Measurements from ENCODE around the gene XYLT1. TPM values are rescaled to one million over a fixed set of nuclear protein-coding genes. Genes with fewer than 3 reads are reported as not detected.
"Not testable (repeated sequence)": the region's sequence is repeated elsewhere in the genome, so short reads cannot be mapped to it uniquely, and the experiment has no call there.

The XYLT1 gene, protein sequence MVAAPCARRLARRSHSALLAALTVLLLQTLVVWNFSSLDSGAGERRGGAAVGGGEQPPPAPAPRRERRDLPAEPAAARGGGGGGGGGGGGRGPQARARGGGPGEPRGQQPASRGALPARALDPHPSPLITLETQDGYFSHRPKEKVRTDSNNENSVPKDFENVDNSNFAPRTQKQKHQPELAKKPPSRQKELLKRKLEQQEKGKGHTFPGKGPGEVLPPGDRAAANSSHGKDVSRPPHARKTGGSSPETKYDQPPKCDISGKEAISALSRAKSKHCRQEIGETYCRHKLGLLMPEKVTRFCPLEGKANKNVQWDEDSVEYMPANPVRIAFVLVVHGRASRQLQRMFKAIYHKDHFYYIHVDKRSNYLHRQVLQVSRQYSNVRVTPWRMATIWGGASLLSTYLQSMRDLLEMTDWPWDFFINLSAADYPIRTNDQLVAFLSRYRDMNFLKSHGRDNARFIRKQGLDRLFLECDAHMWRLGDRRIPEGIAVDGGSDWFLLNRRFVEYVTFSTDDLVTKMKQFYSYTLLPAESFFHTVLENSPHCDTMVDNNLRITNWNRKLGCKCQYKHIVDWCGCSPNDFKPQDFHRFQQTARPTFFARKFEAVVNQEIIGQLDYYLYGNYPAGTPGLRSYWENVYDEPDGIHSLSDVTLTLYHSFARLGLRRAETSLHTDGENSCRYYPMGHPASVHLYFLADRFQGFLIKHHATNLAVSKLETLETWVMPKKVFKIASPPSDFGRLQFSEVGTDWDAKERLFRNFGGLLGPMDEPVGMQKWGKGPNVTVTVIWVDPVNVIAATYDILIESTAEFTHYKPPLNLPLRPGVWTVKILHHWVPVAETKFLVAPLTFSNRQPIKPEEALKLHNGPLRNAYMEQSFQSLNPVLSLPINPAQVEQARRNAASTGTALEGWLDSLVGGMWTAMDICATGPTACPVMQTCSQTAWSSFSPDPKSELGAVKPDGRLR
- 10 to 100 TPM in 1 of 2 donors, 1 to 10 TPM in 1; 4.6 to 12.9 TPM for total RNA-seq

DNA sequence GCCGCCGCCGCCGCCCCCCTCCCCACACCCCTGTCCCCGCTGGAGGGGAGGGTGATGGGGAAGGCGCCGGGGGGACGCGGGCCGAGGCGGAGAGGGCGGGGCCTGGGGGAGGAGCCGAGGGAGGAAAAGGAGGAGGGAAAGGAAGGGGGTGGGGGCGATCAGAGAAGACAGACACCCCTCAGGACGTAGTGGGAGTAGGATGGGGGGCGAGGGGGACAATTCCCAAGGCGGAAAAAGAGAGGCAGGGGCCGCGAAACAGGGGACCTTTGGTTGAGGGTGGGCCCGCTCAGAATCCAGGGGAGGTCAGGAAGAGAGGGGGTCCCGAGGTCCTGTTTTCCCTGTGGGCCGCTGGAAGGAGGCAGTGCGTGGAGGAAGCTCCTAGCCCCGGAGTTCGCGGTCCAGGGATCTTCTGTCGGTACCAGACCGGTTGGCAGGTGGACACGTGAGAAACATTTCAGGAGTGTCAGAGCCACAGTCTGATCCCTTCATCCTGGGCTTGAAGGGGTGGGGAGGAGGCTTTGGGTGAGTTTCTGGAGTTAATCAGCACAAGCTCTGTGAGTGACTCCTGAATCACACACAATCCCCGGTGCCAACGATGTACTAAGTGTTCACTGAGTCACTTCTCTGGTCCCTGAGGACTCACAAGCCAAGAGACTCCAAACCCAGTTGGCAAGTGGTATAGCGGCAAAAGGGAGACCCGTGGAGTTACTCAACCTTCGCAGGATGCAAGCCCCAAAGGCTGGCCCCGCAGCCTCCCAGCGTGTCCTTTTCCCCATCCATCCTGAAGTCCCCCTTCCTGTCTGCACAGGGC is at the start of gene XYLT1:
Gene XYLT1, minus strand, starts transcription at position 53 of the 811 bp plus-strand sequence. CDS start 164 bp downstream, outside the sequence.
- Mint-ChIP-seq H3K27ac (peak within 1 kb of the TSS; percentile 87 to 93), H3K9me3 (no peaks in the 10 kb centered on the region), H3K36me3 (peaks cover 8 to 11% of the 10 kb centered on the region in 2 donors)
- ATAC-seq: peak; percentile 42 to 81
- peak in 1 of 2 donors; percentile 43 for DNase-seq (ENCODE audit: low spot score in 2 of 2)

DNA sequence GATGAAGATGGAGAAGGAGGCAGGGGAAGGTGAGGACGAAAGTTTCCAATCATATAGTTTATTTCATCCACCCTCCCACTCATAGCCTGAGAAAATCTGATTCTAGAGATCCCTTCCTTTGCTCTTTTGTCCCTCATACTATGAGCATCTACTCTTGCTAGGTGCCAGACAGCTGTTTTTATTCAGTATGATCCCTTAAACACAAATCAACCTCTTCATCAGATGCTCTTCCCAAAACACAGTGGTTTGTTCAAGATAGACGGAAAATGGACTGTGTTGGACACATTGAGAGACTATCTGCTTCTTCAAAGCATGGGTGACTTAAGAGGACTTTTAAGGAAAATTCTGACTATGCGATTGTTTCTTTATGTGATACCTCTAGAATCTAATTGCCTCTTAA is 49.4 kb upstream of the XYLT1 start:
- ATAC-seq: no peak
- no peaks in the 10 kb centered on the region for H3K36me3 Mint-ChIP-seq
- no peak for DNase-seq (ENCODE audit: low spot score in 2 of 2)
- no peak overlapping the region for H3K27ac Mint-ChIP-seq
- H3K9me3 Mint-ChIP-seq: no peaks in the 10 kb centered on the region

DNA sequence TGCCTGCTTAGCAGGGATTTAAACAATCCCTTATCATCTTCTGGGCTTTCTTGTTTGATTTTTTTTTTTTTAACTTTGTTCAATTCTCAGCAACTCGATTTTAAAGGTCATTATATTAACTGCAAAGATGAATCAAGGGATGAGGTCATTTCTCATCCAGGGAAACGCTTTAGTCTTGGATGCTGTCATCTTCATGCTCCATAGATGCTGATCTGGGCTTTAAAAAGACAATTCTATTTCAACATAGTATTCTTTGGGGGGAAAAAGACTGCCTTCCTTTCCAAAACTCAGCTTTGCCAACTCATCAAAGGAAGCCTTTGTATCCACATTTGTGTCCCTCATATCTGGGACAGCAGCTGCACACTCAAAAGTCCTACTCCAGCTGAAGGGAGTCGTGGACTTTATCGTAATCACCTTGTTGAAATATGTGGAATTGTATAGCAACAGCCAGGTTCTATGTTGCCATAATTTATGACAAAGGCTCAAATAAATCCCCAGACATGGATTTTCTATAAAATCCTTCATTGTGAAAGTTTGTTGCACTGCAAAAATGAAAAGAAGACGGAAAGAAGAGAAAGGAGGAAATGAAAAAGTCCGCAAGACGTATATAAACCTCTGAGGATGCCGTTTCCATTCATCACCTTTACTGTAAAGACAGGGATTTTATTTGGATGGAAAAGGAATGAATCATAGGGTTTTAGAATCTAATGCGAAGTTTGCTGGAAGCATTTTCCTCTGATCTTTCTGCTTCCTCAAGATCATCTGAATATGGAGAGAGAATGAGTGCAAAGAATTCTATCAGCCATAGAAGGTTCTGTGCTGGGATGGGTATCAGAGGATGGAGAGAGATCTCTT is 48.6 kb upstream of the XYLT1 start:
- no peak for ATAC-seq
- Mint-ChIP-seq H3K36me3 (no peaks in the 10 kb centered on the region), H3K27ac (no peak overlapping the region), H3K9me3 (no peaks in the 10 kb centered on the region)
- no peak for DNase-seq (ENCODE audit: low spot score in 2 of 2)

DNA sequence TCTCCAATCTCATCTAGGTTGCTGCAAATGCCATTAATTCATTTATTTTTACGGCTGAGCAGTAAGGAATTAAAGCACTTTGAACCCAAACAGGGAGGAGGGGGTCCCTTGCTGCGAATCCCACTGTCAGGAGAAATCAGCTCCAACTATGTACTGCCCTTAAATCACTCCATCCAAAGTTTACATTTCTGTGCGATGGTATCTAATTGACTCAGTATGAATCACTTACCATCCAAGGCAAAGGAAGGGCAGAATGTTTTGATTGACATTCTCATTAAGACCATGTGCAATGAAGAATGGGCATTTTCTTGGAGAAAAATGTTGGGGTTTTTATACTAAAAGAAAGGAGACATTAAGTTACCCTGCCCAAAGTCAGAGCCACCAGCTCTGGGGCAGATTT is 47.7 kb upstream of the XYLT1 start:
- H3K27ac Mint-ChIP-seq: no peak overlapping the region
- H3K9me3 Mint-ChIP-seq: no peaks in the 10 kb centered on the region
- DNase-seq (ENCODE audit: low spot score in 2 of 2) (no peak), ATAC-seq (no peak)
- no peaks in the 10 kb centered on the region for H3K36me3 Mint-ChIP-seq

DNA sequence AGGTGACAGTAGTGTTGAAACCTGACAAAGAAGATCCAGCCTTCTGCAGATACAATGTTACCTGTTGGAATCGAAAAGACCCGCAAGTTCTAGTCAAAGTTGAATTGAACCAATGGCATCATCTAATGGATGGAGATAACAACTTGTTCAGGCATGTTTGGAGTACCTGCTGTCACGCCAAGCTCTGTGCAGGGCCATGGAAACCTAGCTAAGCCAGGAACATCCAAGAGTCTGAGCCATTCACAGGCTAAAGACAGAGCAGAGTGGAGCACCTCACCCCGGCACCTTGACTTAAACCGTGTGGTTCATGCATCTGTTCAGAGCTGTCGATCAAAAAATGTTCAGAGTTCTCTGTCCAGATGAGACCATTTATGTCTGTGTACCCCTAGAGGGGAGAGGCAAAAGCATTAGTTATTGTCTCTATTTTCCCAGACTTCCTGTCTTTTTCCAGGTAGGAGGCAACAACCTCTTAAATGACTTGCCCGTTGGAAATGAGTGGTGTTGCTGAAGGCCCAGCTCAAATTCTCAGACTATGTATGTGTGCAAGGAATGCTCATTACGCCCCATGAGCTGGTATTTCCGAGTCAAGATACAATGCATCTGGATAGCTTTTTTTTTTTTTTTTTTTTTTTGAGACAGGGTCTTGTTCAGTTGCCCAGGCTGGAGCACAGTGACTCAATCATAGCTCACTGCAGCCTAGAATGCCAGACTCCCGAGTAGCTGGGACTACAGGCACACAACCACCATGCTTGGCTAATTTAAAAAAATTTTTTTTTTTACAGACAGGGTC is 44.9 kb upstream of the XYLT1 start:
- DNase-seq (ENCODE audit: low spot score in 2 of 2) (no peak), ATAC-seq (no peak)
- H3K36me3 Mint-ChIP-seq: no peaks in the 10 kb centered on the region
- H3K9me3 Mint-ChIP-seq: no peaks in the 10 kb centered on the region
- no peak overlapping the region for H3K27ac Mint-ChIP-seq

DNA sequence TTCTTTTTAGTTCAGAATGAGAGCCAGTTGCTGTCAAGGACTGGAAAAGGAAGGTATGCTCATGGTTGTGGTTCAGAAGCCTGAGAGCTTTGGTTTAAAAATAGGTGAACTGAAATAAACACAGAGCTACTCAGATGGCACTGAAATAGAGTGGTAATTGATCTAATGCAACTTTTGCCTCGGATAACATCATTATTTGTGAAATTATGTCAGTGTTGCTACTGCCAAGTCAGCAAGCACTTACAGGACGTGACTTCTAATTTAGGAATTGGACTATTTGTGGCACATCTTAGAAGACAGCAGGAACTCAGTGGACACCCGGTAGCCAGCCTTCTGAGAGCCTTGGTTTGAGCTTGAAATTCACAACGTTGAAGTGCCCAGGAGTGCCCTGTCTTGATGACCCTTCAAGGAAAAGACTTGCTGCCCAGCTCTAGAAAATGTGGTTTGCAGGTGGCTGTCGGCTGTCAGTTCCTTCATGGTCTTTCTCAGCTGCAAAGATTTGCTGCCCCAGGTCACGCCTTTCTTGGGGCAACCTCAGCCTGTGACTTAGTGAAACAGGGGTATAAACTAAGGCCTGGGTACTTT is 42.0 kb upstream of the XYLT1 start:
- Mint-ChIP-seq H3K9me3 (peaks cover 3 to 4% of the 10 kb centered on the region in 2 donors), H3K27ac (no peak overlapping the region), H3K36me3 (peaks cover 0 to 5% of the 10 kb centered on the region in 2 donors)
- DNase-seq (ENCODE audit: low spot score in 2 of 2): no peak
- no peak for ATAC-seq

DNA sequence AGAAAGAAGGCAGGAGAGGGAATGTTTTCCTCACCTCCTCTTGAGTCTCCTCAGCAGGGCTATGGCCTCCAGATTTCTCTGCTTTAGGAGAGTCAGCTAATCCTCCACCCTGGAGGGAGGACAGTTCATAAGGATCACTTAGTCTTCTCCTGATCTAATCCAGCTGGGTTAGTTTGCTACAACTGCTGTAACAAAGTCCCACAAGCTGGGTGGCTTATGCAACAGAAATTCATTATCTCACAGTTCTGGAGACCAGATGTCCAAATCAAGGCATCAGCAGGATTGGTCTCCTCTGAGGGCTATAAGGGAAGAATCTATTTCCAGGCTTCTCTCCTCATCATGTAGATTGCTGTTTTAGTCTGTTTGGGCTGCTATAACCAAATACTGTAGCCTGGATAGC is 40.6 kb upstream of the XYLT1 start:
- DNase-seq (ENCODE audit: low spot score in 2 of 2) (no peak), ATAC-seq (no peak)
- H3K9me3 Mint-ChIP-seq: peaks cover 7 to 8% of the 10 kb centered on the region in 2 donors
- peaks cover 5 to 6% of the 10 kb centered on the region in 2 donors for H3K36me3 Mint-ChIP-seq
- H3K27ac Mint-ChIP-seq: no peak overlapping the region

DNA sequence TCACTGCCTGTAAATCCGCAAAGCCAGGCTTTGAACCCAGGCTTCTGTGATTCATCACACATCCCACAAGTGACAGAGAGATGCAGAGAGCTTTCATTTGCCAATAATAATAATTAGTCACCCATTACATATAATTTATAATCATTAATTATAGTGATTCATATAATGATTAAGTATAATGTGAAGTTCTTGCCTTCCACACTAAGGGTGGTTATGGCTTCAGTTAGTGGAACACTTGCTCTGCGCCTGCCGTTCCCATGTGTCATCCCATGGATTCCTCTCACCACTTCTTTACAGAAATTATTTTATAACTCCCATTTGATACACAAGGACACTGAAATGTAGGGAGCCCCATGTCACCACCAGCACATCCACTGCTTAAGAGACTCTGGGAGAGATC is 39.8 kb upstream of the XYLT1 start:
- H3K36me3 Mint-ChIP-seq: peaks cover 5 to 6% of the 10 kb centered on the region in 2 donors
- H3K27ac Mint-ChIP-seq: peak overlapping the region in 1 of 2 donors; percentile 26
- H3K9me3 Mint-ChIP-seq: peaks cover 7 to 8% of the 10 kb centered on the region in 2 donors
- no peak for ATAC-seq
- no peak for DNase-seq (ENCODE audit: low spot score in 2 of 2)

DNA sequence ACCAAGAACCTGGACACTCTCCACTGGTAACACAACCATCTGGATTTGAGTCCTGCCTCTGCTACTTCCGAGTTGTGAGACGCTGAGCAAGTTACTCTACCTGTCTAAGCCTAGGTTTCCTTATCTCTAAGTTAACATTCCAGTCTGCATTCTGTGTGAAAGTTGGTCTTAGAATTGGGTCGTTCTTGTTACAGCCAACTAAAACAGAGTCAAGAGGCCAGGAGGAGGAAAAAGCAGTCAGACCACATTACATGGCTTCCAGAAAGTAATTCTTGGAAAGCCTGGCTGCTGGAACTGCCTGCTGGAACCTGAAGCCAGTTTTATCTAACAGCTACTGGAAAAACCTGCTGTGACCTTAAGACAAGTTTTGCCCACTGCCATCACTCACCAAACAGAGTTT is 38.4 kb upstream of the XYLT1 start:
- ATAC-seq: no peak
- DNase-seq (ENCODE audit: low spot score in 2 of 2): no peak
- peaks cover 5 to 6% of the 10 kb centered on the region in 2 donors for H3K36me3 Mint-ChIP-seq
- H3K9me3 Mint-ChIP-seq: peaks cover 7 to 8% of the 10 kb centered on the region in 2 donors
- no peak overlapping the region for H3K27ac Mint-ChIP-seq

DNA sequence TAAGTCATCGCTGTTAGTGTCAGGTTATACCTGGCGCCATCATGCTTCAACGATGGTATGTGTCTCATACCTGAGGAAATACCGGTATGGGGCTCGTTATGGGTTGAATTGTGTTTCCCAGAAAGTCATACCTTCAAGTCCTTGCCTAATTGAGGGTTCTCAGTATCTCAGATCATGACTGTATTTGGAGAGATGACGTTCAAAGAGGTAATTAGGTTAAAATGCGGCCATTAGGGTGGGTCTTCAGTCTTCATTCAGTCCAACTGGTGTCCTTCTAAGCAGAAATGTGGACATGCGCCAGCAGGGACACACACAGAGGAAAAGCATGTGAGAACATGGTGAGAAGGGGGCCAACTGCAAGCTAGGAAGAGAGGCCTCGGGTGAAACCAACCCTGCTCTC is 37.5 kb upstream of the XYLT1 start:
- Mint-ChIP-seq H3K36me3 (peaks cover 5 to 6% of the 10 kb centered on the region in 2 donors), H3K9me3 (peaks cover 7 to 8% of the 10 kb centered on the region in 2 donors), H3K27ac (no peak overlapping the region)
- no peak for ATAC-seq
- no peak for DNase-seq (ENCODE audit: low spot score in 2 of 2)

DNA sequence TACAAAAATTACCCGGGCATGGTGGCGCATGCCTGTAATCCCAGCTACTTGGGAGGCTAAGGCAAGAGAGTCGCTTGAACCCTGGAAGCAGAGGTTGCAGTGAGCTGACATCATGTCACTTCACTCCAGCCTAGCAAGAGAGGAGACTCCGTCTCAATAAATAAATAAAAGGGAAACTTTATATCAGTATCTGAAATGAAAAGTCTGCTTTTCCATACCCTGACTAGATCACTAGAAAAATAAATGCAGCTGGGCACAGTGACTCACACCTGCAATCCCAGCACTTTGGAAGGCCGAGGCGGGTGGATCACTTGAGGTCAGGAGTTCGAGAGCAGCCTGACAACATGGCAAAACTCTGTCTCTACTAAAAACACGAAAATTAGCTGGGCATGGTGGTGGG is 36.8 kb upstream of the XYLT1 start:
- not testable (repeated sequence) for H3K36me3 Mint-ChIP-seq; ATAC-seq; DNase-seq (ENCODE audit: low spot score in 2 of 2); H3K27ac Mint-ChIP-seq; H3K9me3 Mint-ChIP-seq

DNA sequence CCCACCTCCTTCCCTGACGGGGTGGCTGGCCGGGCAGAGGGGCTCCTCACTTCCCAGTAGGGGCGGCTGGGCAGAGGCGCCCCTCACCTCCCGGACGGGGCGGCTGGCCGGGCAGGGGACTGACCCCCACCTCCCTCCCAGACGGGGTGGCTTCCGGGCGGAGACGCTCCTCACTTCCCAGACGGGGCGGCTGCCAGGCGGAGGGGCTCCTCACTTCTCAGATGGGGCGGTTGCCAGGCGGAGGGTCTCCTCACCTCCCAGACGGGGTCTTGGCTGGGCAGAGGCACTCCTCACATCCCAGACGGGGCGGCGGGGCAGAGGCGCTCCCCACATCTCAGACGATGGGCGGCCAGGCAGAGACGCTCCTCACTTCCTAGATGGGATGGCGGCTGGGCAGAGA is 35.1 kb upstream of the XYLT1 start:
- not testable (repeated sequence) for H3K36me3 Mint-ChIP-seq; H3K9me3 Mint-ChIP-seq; ATAC-seq; DNase-seq (ENCODE audit: low spot score in 2 of 2); H3K27ac Mint-ChIP-seq

DNA sequence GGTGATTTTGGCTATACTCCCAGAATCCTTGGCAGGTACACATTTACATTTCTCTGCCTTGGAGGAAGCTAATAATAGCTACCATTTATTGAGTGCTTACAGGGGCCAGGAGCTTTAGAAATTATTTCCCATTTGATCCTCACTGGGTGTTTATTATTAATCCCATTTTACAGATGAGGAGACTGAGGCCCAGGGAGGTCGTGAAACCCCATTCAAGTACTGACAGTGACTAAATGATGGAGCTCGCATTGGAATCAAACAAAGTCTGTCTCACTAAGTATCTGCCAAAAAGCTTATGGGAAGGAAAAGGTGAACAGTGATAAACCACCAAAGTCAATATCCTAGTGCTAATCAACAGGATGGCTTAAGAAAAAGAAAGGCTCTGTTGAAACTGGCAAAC is 33.3 kb upstream of the XYLT1 start:
- DNase-seq (ENCODE audit: low spot score in 2 of 2): no peak
- peaks cover 7 to 8% of the 10 kb centered on the region in 2 donors for H3K9me3 Mint-ChIP-seq
- no peak overlapping the region for H3K27ac Mint-ChIP-seq
- H3K36me3 Mint-ChIP-seq: peaks cover 5 to 6% of the 10 kb centered on the region in 2 donors
- ATAC-seq: no peak

DNA sequence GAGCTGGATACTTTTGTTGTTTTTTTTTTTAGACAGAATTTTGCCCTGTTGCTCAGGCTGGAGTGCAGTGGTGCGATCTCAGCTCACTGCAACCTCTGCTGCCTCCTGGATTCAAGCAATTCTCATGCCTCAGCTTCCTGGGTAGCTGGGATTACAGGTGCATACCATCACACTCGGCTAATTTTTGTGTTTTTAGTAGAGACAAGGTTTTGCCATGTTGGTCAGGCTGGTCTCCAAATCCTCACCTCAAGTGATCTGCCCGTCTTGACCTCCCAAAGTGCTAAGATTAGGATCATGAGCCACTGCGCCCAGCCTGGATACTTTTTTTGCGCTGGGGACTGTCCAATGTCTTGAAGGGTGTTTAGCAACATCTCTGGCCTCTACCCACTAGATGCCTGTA is 32.6 kb upstream of the XYLT1 start:
- peaks cover 2 to 6% of the 10 kb centered on the region in 2 donors for H3K36me3 Mint-ChIP-seq
- peaks cover 5 to 6% of the 10 kb centered on the region in 2 donors for H3K9me3 Mint-ChIP-seq
- no peak for ATAC-seq
- no peak for DNase-seq (ENCODE audit: low spot score in 2 of 2)
- H3K27ac Mint-ChIP-seq: no peak overlapping the region

DNA sequence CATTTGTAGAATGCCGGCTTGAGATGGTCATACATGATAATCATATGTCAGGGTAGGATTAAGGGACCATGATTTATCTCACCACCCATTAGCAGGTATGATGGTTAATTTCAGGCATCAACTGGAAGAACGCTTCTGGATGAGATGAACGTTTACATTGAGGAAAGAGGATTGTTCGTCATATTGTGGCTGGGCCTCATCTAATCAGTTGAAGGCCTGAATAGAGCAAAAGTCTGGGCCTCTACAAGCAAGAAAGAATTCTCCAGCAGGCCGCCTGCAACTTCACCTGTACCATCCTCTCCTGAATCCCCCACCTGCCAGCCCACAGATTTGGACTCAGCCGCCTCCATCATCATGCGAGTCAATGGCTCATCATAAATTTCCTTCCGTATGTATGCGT is 30.6 kb upstream of the XYLT1 start:
- H3K27ac Mint-ChIP-seq: no peak overlapping the region
- no peak for ATAC-seq

More for the DNA sequence above, 30.6 kb upstream of the XYLT1 start:
- Mint-ChIP-seq H3K9me3 (no peaks in the 10 kb centered on the region), H3K36me3 (no peaks in the 10 kb centered on the region)
- no peak for DNase-seq (ENCODE audit: low spot score in 2 of 2)

Measured in activated naive CD4-positive, alpha-beta T cell treated with anti-CD3 and anti-CD28 coated beads, Interleukin-2, amount 50 U/mL, for 72 hours (primary cell).